Ishikawa (cell line): ENCODE measurements around the gene TNRC6A.

Source experiments
- CEBPB ChIP-seq: IDR thresholded peaks from 2 replicates; pipeline ENCODE4 v1.6.1; 2012
- CREB1 ChIP-seq: IDR thresholded peaks from 2 replicates; pipeline ENCODE4 v1.6.1; 2012; ENCODE audit warnings: low read depth
- EGR1 ChIP-seq: IDR thresholded peaks from 2 replicates; pipeline ENCODE4 v1.6.1; 2012
- EP300 ChIP-seq: IDR thresholded peaks from 2 replicates; pipeline ENCODE4 v1.6.1; 2012; ENCODE audit warnings: borderline replicate concordance
- FOXM1 ChIP-seq: IDR thresholded peaks from 2 replicates; pipeline ENCODE4 v1.6.1; 2012; ENCODE audit warnings: low read depth, borderline replicate concordance
- MAX ChIP-seq: IDR thresholded peaks from 2 replicates; pipeline ENCODE4 v1.6.1; 2012
- NFIC ChIP-seq: IDR thresholded peaks from 2 replicates; pipeline ENCODE4 v1.6.1; 2012
- RAD21 ChIP-seq: IDR thresholded peaks from 2 replicates; pipeline ENCODE4 v1.6.1; 2012; ENCODE audit warnings: low read depth
- TAF1 ChIP-seq: IDR thresholded peaks from 2 replicates; pipeline ENCODE4 v1.6.1; 2012; ENCODE audit warnings: low read depth, mild to moderate bottlenecking
- TCF12 ChIP-seq: IDR thresholded peaks from 2 replicates; pipeline ENCODE4 v1.6.1; 2012; ENCODE audit warnings: low read depth
- TEAD4 ChIP-seq: IDR thresholded peaks from 2 replicates; pipeline ENCODE4 v1.6.1; 2012
- USF1 ChIP-seq: IDR thresholded peaks from 2 replicates; pipeline ENCODE4 v1.6.1; 2012
- YY1 ChIP-seq: IDR thresholded peaks from 2 replicates; pipeline ENCODE4 v1.6.1; 2012; ENCODE audit warnings: low read depth
- ZBTB7A ChIP-seq: IDR thresholded peaks from 2 replicates; pipeline ENCODE4 v1.6.1; 2012; ENCODE audit warnings: low read depth
- TF ChIP-seq, protein P1 (sequence below): IDR thresholded peaks from 2 replicates; pipeline ENCODE4 v1.6.1; 2012; ENCODE audit warnings: low read depth, mild to moderate bottlenecking

Gene TNRC6A

DNA sequence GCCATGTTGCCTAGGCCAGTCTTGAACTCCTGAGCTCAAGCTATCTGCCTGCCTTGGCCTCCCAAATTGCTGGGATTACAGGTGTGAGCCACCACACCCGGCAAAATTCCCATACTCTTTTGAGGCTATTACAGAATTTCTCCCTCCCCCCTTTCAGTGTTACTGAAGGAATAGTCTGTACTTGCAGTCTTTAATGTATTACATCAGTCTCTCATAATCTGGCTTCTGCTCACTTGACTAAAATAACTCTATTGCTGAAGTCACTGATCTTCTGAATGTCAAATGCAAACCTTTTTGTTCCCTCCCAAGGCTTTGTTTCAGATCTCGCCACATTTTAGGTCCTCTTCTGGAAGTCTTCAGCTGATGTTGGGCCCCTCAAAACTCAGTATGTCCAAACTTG, 51.8 kb downstream of the TNRC6A start:
- no peak for TF ChIP-seq ZBTB7A
- no peak for TF ChIP-seq RAD21
- no peak for TF ChIP-seq EP300
- TF ChIP-seq YY1: no peak
- no peak for TF ChIP-seq USF1
- no peak for TF ChIP-seq TCF12
- no peak for TF ChIP-seq FOXM1
- no peak for TF ChIP-seq MAX
- TF ChIP-seq, protein P1, sequence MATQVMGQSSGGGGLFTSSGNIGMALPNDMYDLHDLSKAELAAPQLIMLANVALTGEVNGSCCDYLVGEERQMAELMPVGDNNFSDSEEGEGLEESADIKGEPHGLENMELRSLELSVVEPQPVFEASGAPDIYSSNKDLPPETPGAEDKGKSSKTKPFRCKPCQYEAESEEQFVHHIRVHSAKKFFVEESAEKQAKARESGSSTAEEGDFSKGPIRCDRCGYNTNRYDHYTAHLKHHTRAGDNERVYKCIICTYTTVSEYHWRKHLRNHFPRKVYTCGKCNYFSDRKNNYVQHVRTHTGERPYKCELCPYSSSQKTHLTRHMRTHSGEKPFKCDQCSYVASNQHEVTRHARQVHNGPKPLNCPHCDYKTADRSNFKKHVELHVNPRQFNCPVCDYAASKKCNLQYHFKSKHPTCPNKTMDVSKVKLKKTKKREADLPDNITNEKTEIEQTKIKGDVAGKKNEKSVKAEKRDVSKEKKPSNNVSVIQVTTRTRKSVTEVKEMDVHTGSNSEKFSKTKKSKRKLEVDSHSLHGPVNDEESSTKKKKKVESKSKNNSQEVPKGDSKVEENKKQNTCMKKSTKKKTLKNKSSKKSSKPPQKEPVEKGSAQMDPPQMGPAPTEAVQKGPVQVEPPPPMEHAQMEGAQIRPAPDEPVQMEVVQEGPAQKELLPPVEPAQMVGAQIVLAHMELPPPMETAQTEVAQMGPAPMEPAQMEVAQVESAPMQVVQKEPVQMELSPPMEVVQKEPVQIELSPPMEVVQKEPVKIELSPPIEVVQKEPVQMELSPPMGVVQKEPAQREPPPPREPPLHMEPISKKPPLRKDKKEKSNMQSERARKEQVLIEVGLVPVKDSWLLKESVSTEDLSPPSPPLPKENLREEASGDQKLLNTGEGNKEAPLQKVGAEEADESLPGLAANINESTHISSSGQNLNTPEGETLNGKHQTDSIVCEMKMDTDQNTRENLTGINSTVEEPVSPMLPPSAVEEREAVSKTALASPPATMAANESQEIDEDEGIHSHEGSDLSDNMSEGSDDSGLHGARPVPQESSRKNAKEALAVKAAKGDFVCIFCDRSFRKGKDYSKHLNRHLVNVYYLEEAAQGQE: no peak
- no peak for TF ChIP-seq TEAD4
- TF ChIP-seq EGR1: no peak
- no peak for TF ChIP-seq NFIC
- no peak for TF ChIP-seq CEBPB

GRCh38 chr16:24784121-24784520, 54.7 kb downstream of the TNRC6A start:
- TF ChIP-seq CEBPB (no peak), TEAD4 (no peak), MAX (no peak)

DNA sequence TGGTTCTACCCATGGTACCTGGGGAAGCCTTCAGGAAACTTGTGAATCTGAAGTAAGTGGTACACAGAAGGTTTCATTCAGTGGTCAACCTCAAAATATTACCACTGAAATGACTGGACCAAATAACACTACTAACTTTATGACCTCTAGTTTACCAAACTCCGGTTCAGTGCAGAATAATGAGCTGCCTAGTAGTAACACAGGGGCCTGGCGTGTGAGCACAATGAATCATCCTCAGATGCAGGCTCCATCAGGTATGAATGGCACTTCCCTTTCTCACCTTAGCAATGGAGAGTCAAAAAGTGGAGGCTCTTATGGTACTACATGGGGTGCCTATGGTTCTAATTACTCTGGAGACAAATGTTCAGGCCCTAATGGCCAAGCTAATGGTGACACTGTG, 60.4 kb downstream of the TNRC6A start:
- TF ChIP-seq EP300: no peak
- no peak for TF ChIP-seq RAD21
- TF ChIP-seq ZBTB7A: no peak
- TF ChIP-seq USF1: no peak
- TF ChIP-seq, protein P1: no peak
- no peak for TF ChIP-seq MAX
- TF ChIP-seq EGR1: no peak
- no peak for TF ChIP-seq TEAD4
- TF ChIP-seq NFIC: no peak
- no peak for TF ChIP-seq YY1
- no peak for TF ChIP-seq TAF1
- no peak for TF ChIP-seq CEBPB

GRCh38 chr16:24800586-24800985, 71.1 kb downstream of the TNRC6A start:
- TF ChIP-seq RAD21: 0 out of 2 replicates have a peak, but pooled peaks have one; percentile 15
- TF ChIP-seq EP300: no peak

- TF ChIP-seq YY1 (no peak), TEAD4 (no peak), FOXM1 (no peak), ZBTB7A (no peak), CEBPB (no peak), RAD21 (no peak), CREB1 (no peak), NFIC (no peak), TAF1 (no peak), TCF12 (no peak), EGR1 (no peak), EP300 (no peak), USF1 (no peak), MAX (no peak)
- TF ChIP-seq, protein P1: no peak
Measured at GRCh38 chr16:24801761-24802302, 72.4 kb downstream of the TNRC6A start.
